NOMO-1 treated with DMSO at 0.1 percent for 48 hours (cell line): ENCODE measurements around the gene PPIP5K1.
A peak's percentile ranks its signal among the peaks of the same experiment; 100 is the strongest.

Experiments
- DNase-seq: peaks from one replicate; lab custom pipeline; 2025; ENCODE audit not compliant: unreplicated experiment; lab: John Stamatoyannopoulos, UW

PPIP5K1 gene

DNA sequence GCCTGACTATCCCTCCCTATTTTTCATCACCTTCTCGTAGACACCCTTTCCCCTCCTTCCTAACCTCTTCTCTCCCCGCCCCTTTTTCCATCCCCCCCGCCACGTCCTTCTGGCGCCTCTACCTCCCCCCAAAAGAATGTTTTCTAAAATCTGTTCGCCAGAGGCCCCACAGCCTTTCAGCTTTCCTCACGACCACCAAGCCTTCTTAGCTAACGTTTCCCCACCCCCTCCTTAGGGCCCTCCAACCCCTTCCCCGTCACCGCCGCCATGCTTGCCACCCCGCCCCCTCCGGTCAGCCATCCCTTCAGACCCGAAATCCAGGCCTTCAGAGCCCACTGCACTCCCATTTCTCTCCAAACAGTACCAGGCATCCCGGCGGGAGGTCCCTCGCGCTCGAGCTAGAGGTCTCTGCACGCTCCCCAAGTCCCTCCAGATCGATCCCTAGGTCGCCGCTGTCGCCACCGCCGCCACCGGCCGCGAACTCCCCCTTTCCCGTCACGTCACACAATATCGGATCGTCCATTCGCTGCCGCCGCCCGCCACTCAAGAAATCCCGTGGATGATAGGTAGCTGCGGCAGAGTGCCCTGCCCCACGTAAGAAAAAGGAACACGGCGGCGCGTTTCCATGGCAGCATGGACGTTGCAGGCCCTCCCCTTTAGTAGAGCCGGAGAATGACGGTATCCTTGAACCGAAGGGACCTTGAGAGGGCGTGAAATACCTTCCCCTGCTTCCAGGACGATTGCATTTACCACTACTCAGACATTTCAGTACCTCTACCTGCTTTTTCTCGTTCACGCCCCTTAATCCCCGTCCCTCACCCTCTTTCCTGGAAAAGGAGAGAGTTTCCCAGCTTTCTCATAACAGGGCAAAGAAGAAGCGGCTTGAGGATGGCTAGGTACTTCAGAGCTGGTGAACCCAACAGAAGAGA lies 97.1 kb downstream of the PPIP5K1 start, which contains the start of gene TP53BP1:
Gene TP53BP1 (minus strand): TSS at position 484 of the 929 bp plus-strand sequence. CDS start 113 bp downstream, at position 371.
- peak; percentile 94 for DNase-seq

- no peak for DNase-seq
Observed at GRCh38 chr15:43492266-43492665, 97.7 kb downstream of the PPIP5K1 start.

GRCh38 chr15:43489191-43489590 lies 100.8 kb downstream of the PPIP5K1 start:
- DNase-seq = no peak

DNA sequence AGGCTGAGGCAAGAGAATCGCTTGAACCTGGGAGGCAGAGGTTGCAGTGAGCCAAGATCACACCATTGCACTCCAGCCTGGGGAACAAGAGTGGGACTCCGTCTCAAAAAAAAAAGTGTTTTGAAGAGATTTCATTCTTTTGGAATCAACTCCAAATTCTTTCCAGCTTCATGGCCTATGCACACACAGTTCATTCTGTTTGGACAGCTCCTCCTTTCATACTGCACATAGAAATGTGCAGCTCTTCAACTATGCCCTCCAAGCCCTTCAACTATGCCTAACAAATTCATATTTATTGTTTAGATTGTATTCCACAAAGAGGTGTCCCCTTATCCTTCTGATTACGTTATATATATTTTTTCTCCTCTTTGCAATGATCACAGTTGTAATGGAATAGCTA lies 101.2 kb downstream of the PPIP5K1 start:
- no peak for DNase-seq

DNA sequence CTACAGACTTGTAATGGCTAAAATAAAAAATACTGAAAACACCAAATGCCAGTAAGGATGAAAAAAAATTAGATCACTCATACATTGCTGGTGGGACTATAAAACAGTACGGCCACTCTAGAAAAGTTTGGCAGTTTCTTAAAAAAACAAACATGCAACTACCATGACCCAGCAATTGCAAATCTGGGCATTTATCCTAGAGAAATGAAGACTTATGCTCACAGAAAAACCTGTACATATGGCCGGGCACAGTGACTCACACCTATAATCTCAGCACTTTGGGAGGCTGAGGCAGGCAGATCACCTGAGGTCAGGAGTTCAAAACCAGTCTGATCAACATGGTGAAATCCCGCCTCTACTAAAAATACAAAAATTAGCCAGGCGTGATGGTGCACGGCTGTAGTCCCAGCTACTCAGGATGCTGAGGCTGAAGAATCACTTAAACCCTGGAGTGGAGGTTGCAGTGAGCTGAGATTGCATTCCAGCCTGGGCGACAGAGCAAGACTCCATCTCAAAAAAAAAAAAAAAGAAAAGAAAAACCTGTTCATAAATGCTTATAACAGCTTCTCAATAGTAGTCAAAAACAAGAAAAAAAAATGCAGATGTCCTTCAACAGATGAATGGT lies 102.6 kb downstream of the PPIP5K1 start:
- DNase-seq = no peak

- no peak for DNase-seq
Observed at GRCh38 chr15:43484455-43484854, 105.6 kb downstream of the PPIP5K1 start.
